Measurements from ENCODE around the gene HNRNPUL2. TPM values are rescaled to one million over a fixed set of nuclear protein-coding genes. Genes with fewer than 3 reads are reported as not detected.

HNRNPUL2 gene
- total and polyA plus RNA-seq, 9 of the 15 experiments (the other 6 are each of a cell fraction or from before 2014, with no cell fraction given), result 0.89 to 44.3 (median 15.2) TPM

- TF ChIP-seq CHAMP1 (IDR thresholded peaks at IDR 0.05) (no peak), ZNF24 (IDR thresholded peaks at IDR 0.05) (no peak), ZNF134 (CRISPR knock-in tag; conservative IDR thresholded peaks at IDR 0.05) (0 out of 2 replicates have a peak, but pooled peaks have one; percentile 14), ARID2 (IDR thresholded peaks at IDR 0.05) (no peak), BRF1 (IDR thresholded peaks at IDR 0.05; ENCODE audit: borderline replicate concordance, extremely low read depth, insufficient read length) (no peak), MBD1 (CRISPR knock-in tag; IDR thresholded peaks at IDR 0.05) (no peak), ZNF408 (CRISPR knock-in tag; IDR thresholded peaks at IDR 0.05; ENCODE audit: low read depth) (no peak), GABPA (tag; conservative IDR thresholded peaks at IDR 0.05; ENCODE audit: low read depth) (peak; percentile 96), PKNOX1 (IDR thresholded peaks at IDR 0.05) (peak; percentile 99), NKRF (IDR thresholded peaks at IDR 0.05; ENCODE audit: borderline replicate concordance) (peak; percentile 66; the same call in 1 of the 2 replicates), ARID4B (CRISPR knock-in tag; IDR thresholded peaks at IDR 0.05) (peak; percentile 77; the same call in 1 of the 2 replicates), MCM7 (IDR thresholded peaks at IDR 0.05) (no peak), HCFC1 (IDR thresholded peaks at IDR 0.05; ENCODE audit: low read depth, low read length) (peak; percentile 47), NFE2L1 (tag; IDR thresholded peaks at IDR 0.05; ENCODE audit: borderline replicate concordance, low read depth) (no peak), SMARCA4 (IDR thresholded peaks at IDR 0.05) (no peak)
Measured at GRCh38 chr11:62753736-62754603, 26.7 kb upstream of the HNRNPUL2 start, which contains the start of gene ZBTB3 (continued).
